HG03097 (cell line): ENCODE data around the gene NT5DC1.
"Not testable (repeated sequence)": the region's sequence is repeated elsewhere in the genome, so short reads cannot be mapped to it uniquely, and the experiment has no call there.

ENCODE experiments used
- ATAC-seq: cut with Tn5 transposase; IDR thresholded peaks from one replicate; pipeline ENCODE4 v1.9.1; 2021; ENCODE audit not compliant: unreplicated experiment, low FRiP score

The NT5DC1 gene

DNA sequence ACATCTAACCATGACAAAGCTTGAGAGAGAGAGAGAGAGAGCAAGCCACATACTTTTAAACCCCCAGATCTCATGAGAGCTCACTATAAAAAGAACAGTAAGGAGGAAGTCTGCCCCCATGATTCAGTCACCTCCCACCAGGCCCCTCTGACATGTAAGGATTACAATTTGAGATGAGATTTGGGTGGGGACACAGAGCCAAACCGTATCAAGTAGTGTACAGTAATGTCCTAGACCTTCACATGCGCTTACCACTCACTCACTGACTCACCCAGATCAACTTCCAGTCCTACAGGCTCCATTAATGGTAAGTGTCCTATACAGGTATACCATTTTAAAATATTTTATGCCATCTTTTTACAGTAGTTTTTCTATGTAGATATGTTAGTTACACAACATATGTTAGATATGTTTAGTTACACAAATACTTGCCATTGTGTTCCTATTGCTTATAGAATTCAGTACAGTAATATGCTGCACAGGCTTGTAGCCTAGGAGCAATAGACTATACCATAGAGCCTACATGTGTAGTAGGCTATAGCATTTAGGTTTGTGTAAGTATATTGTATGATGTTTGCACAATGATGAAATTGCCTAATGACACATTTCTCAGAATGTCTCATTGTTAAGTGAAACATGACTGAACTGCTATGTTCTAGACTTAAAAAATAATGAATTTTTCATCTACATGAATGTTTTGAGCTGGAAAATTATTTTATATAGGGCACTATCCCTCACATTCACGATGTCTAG is 167.4 kb downstream of the NT5DC1 start:
- no peak for ATAC-seq

DNA sequence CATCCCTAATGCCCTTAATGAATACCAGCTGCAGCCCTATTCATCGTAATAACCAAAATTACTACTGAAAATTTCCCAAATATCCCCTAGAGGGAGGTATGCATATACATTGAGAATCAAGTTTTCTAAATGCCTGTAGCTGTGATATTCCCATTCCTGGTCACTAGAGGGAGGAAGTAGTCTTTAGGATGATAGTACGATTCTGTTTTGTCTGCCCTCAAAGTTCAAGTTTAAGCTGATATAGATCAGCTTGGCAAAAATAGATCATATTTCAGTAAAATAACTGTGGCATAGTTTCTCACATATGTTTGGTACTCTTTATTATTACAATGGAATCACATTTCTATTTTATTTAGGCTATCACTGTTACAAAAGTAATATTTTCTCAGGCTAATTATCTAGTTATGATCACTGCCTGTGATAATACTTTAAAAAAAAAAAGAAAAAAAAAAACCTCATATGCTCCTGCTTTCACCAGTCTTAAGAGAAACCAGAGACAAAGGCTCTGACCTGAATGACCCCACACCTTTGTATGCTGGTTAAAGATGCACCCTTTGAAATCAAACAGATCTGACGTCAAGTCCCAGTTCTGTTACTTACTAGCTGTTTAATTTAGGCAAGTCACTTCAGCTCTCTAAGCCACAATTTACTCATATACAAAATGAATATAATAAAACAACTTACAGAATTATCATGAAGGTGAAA is 168.1 kb downstream of the NT5DC1 start:
- ATAC-seq, result peak; percentile 81

- ATAC-seq, result no peak
Observed at GRCh38 chr6:116271149-116271708, 170.6 kb downstream of the NT5DC1 start.

DNA sequence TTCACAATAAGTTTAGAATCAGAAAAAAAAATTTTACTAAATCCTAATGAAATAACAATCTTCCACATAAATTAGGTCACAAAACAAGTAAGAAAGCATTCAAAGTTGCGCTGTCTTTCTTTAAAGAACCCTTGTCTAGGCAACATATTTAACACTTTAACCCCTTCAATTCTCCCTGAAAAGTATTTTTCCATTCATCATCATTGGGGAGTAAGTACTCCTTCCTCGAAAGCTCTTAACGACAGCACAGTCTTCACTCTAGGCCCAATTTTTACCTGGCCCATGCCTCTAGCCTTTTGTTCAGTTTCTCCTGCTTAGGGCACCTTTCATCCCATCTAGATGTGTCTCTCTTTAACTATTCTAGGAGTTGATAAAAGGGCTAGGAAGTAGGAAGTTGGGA is 176.5 kb downstream of the NT5DC1 start:
- no peak for ATAC-seq

DNA sequence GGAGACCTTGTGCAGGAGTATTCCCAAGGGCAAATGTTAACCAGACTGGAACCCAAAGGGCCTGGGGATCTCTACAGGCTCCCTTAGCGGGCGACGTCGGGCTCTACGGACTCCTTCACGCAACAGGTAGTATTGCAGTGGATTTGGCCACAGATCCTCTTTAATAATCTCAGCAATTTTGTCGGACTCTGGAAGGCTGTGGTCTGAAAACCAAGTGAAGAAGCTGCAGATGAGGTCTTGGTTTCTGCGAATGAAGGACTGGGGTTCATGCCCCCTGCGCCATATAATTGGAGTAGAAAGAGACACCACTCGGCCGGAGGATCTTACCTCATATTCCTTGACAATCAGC is 177.8 kb downstream of the NT5DC1 start:
- no peak for ATAC-seq

GRCh38 chr6:116278854-116279231 is 178.2 kb downstream of the NT5DC1 start:
- ATAC-seq, result peak; percentile 4

- peak; percentile 95 for ATAC-seq
Observed at GRCh38 chr6:116279232-116280160, 178.8 kb downstream of the NT5DC1 start, which contains the start of gene TSPYL1. TSS of gene TSPYL1 (minus strand) at chr6:116279930. CDS start at chr6:116279830, 100 bp downstream.

GRCh38 chr6:116280161-116280932 is 179.7 kb downstream of the NT5DC1 start:
- no peak for ATAC-seq

DNA sequence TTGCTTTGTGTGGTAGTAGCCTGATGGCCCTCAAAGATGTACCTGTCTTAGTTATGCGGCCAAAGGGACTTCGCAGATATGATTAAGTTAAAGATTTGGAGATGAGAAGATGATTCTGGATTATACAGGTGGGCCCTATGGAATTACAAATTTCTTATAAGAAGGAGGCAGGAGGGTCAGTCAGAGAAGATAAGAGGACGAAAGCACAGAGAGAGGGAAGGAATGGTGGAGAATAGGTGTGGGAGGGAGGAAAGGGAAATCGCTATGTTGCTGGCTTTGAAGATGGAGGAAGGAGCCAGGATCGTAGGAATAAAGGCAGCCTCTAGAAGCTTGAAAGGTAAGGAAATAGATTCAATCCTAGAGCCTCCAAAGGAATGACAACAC is 180.3 kb downstream of the NT5DC1 start:
- no peak for ATAC-seq

GRCh38 chr6:116282698-116283097 is 182.0 kb downstream of the NT5DC1 start:
- ATAC-seq, result no peak

- no peak for ATAC-seq
Observed at GRCh38 chr6:116283191-116283590, 182.5 kb downstream of the NT5DC1 start.

DNA sequence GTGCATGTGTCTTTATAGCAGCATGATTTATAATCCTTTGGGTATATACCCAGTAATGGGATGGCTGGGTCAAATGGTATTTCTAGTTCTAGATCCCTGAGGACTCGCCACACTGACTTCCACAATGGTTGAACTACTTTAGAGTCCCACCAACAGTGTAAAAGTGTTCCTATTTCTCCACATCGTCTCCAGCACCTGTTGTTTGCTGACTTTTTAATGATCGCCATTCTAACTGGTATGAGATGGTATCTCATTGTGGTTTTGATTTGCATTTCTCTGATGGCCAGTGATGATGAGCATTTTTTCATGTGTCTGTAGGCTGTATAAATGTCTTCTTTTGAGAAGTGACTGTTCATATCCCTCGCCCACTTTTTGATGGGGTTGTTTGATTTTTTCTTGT is 184.3 kb downstream of the NT5DC1 start:
- ATAC-seq, result not testable (repeated sequence)

- no peak for ATAC-seq
Observed at GRCh38 chr6:116286773-116287358, 186.2 kb downstream of the NT5DC1 start.

- no peak for ATAC-seq
Observed at GRCh38 chr6:116287689-116288282, 187.1 kb downstream of the NT5DC1 start.

- ATAC-seq, result no peak
Observed at GRCh38 chr6:116289876-116290275, 189.2 kb downstream of the NT5DC1 start.

- ATAC-seq, result no peak
Observed at GRCh38 chr6:116290799-116291198, 190.1 kb downstream of the NT5DC1 start.

GRCh38 chr6:116291701-116292396 is 191.2 kb downstream of the NT5DC1 start:
- no peak for ATAC-seq

GRCh38 chr6:116292553-116292952 is 191.9 kb downstream of the NT5DC1 start:
- ATAC-seq, result no peak

DNA sequence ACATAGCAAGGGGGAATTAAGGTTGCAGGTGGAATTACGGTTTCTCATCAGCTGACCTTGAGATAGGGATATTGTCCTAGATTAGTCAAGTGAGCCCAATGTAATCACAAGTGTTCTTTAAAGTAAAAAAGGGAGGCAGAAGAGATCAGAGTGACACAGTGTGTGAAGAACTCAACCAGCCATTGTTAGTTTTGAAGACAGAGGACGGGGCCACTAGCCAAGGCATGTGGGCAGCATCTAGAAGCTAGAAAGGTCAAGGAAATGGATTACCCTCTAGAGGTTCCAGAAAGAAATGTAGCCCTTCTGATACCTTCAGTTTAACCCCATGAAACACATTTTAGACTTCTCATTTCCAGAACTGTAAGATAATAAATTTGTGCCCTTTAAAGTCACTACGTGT is 197.6 kb downstream of the NT5DC1 start:
- no peak for ATAC-seq
